ENCODE data around the gene PRR19.

The PRR19 gene

GRCh38 chr19:42295831-42296525 is 6.0 kb upstream of the PRR19 start:
- no peak for DNase-seq (ENCODE audit: low read depth)

- no peak for DNase-seq (ENCODE audit: low read depth)
Measured at GRCh38 chr19:42297039-42297438, 4.9 kb upstream of the PRR19 start.

GRCh38 chr19:42303101-42303464 is 1.2 kb downstream of the PRR19 start:
- DNase-seq (ENCODE audit: low read depth): no peak

- no peak for DNase-seq (ENCODE audit: low read depth)
Measured at GRCh38 chr19:42303876-42304275, 1.9 kb downstream of the PRR19 start.

- no peak for DNase-seq (ENCODE audit: low read depth)
Measured at GRCh38 chr19:42306646-42307045, 4.7 kb downstream of the PRR19 start.

- DNase-seq (ENCODE audit: low read depth): no peak
Measured at GRCh38 chr19:42309686-42310085, 7.8 kb downstream of the PRR19 start.

- no peak for DNase-seq (ENCODE audit: low read depth)
Measured at GRCh38 chr19:42311657-42312056, 9.7 kb downstream of the PRR19 start.

GRCh38 chr19:42312370-42312769 is 10.4 kb downstream of the PRR19 start:
- DNase-seq (ENCODE audit: low read depth): no peak

GRCh38 chr19:42313096-42313839 is 11.3 kb downstream of the PRR19 start, which contains the start of gene TMEM145:
TSS of gene TMEM145 (plus strand) at chr19:42313309. CDS start at chr19:42313377, 68 bp downstream.
- DNase-seq (ENCODE audit: low read depth): no peak

- DNase-seq (ENCODE audit: low read depth): no peak
Measured at GRCh38 chr19:42313840-42314755, 12.2 kb downstream of the PRR19 start.

GRCh38 chr19:42315024-42315423 is 13.1 kb downstream of the PRR19 start:
- DNase-seq (ENCODE audit: low read depth): no peak

- no peak for DNase-seq (ENCODE audit: low read depth)
Measured at GRCh38 chr19:42316223-42317211, 14.6 kb downstream of the PRR19 start.

GRCh38 chr19:42317535-42317934 is 15.6 kb downstream of the PRR19 start:
- DNase-seq (ENCODE audit: low read depth): no peak

GRCh38 chr19:42322305-42322704 is 20.4 kb downstream of the PRR19 start:
- no peak for DNase-seq (ENCODE audit: low read depth)

GRCh38 chr19:42323473-42323851 is 21.5 kb downstream of the PRR19 start:
- DNase-seq (ENCODE audit: low read depth): no peak

- DNase-seq (ENCODE audit: low read depth): no peak
Measured at GRCh38 chr19:42323852-42324654, 22.1 kb downstream of the PRR19 start.

- no peak for DNase-seq (ENCODE audit: low read depth)
Measured at GRCh38 chr19:42324655-42325307, 22.8 kb downstream of the PRR19 start.

GRCh38 chr19:42325308-42325895 is 23.5 kb downstream of the PRR19 start, which contains the start of gene MEGF8:
TSS of gene MEGF8 (plus strand) at chr19:42325635. CDS start at chr19:42326244, 609 bp downstream.
- DNase-seq (ENCODE audit: low read depth): peak; percentile 98
